Endodermal cell (in vitro differentiated cells): ENCODE results near the gene CHN1. TPM values are rescaled to one million over a fixed set of nuclear protein-coding genes. Genes with fewer than 3 reads are reported as not detected.

Experiments
- DNase-seq: peaks from one replicate; pipeline ENCODE4 v3.0.0-alpha.2; 2017
- H3K27ac ChIP-seq: 2 replicates; pipeline ENCODE4 v1.5.1; 2013; ENCODE audit warnings: mild to moderate bottlenecking, low read depth, low read length, moderate library complexity
- H3K27me3 ChIP-seq: 2 replicates; pipeline ENCODE4 v1.6.1; 2013; ENCODE audit warnings: mild to moderate bottlenecking, low read length, moderate library complexity; ENCODE audit not compliant: insufficient read depth, control insufficient read depth, poor library complexity, severe bottlenecking
- H3K36me3 ChIP-seq: 2 replicates; pipeline ENCODE4 v1.7.0; 2013; ENCODE audit warnings: mild to moderate bottlenecking, low read length, moderate library complexity; ENCODE audit not compliant: control insufficient read depth, insufficient read depth
- H3K4me1 ChIP-seq: one replicate; pipeline ENCODE4 v1.7.0; 2013; ENCODE audit warnings: low read length; ENCODE audit not compliant: control insufficient read depth, insufficient read depth
- H3K4me3 ChIP-seq: 2 replicates; pipeline ENCODE4 v1.5.1; 2013; ENCODE audit warnings: mild to moderate bottlenecking, low read length, moderate library complexity
- H3K9ac ChIP-seq: 2 replicates; pipeline ENCODE4 v1.6.1; 2013; ENCODE audit warnings: mild to moderate bottlenecking, low read length, moderate library complexity; ENCODE audit not compliant: poor library complexity, severe bottlenecking; ENCODE audit errors: extremely low read depth
- H3K9me3 ChIP-seq: 2 replicates; pipeline ENCODE4 v1.6.1; 2013; ENCODE audit warnings: mild to moderate bottlenecking, low read length, moderate library complexity; ENCODE audit not compliant: control insufficient read depth
- H3K27ac Mint-ChIP-seq: 2 replicates; pipeline ENCODE4 v1.8.0; 2020; ENCODE audit warnings: mixed read lengths
- H3K27me3 Mint-ChIP-seq: 2 replicates; pipeline ENCODE4 v1.8.0; 2021; ENCODE audit warnings: mild to moderate bottlenecking, mixed read lengths; ENCODE audit not compliant: insufficient read depth
- H3K36me3 Mint-ChIP-seq: 2 replicates; pipeline ENCODE4 v1.8.0; 2020; ENCODE audit warnings: low read depth, mixed read lengths
- H3K4me1 Mint-ChIP-seq: 2 replicates; pipeline ENCODE4 v1.8.0; 2020; ENCODE audit warnings: mixed read lengths
- H3K4me3 Mint-ChIP-seq: 2 replicates; pipeline ENCODE4 v1.8.0; 2020; ENCODE audit warnings: mild to moderate bottlenecking, moderate library complexity, mixed read lengths
- H3K9me3 Mint-ChIP-seq: 2 replicates; pipeline ENCODE4 v1.8.0; 2020; ENCODE audit warnings: mild to moderate bottlenecking, mixed read lengths
- WGBS, 2 experiments: methylation state at CpG; one replicate each; pipeline versions ENCODE4 v1.1.5 to v1.1.7; 2013; ENCODE audit warnings: missing lambda C conversion rate in 2 of 2, mixed read lengths in 1 of 2; ENCODE audit not compliant: insufficient coverage in 1 of 2, insufficient read length in 1 of 2; 5-methylcytosine and 5-hydroxymethylcytosine counted together
- total RNA-seq, 2 donors: library from RNA; stranded (reverse); fragmentation: NEBNext Ultra II Directional in 1 of 2; extraction: Animal tissue kit (Norgen Biotek cat#: 25700) in 1 of 2; gene quantifications; 2 replicates in 1 of 2; 3 replicates in 1 of 2; pipeline ENCODE4 v1.2.1, GENCODE V29; 2021
- TF ChIP-seq, protein P1 (sequence below): fragments of 200-600 bp; sonication (generic); conservative IDR thresholded peaks from 2 replicates; pipeline ENCODE4 v1.5.0; 2021; ENCODE audit warnings: antibody characterized with exemption, mild to moderate bottlenecking

The CHN1 gene
- total RNA-seq, 2 donors from 2014 or later, result 24.3 to 28.8 TPM

DNA sequence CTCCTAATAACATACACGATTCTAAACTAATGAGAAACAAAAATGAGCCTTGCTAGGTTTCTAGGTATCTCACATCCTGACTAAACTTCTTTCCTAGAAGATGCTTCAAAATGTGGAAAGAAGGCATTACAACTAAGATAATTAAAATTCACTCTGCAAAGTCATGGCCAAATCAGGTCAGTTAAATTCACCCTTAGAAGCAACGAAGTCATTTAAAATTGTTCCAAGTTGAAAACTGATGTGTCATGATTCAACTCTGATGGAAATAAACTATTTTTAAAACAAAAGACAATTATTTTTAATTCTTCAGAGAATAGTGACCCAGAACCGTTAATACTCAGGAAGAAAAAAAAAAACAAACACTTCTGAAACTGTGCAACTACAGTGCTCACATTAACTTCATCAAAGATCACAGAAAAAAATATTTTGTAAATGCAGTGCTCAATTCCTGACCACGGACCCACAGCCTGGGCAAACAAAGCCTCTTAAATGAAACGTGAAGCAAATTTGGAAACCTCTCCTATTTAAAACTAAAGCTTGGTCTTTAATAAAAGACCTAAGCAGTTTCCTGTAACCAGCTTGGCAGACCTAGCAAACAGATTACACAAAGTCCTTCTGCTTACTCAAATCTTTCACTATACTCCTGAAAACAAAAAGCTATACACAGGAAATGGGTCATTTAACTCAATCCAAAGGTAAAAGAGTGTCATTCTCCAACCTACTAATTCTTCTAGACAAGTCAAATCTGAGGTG lies 39.0 kb downstream of the CHN1 start:
- Histone ChIP-seq H3K27ac (peak overlapping the region; percentile 75), H3K9me3 (no peaks in the 10 kb centered on the region), H3K27me3 (no peaks in the 10 kb centered on the region), H3K36me3 (no peaks in the 10 kb centered on the region), H3K4me1 (peaks cover 4% of the 10 kb centered on the region), H3K9ac (peak overlapping the region; percentile 18), H3K4me3 (no peak overlapping the region)
- peaks cover 36% of the 10 kb centered on the region for H3K4me1 Mint-ChIP-seq
- H3K4me3 Mint-ChIP-seq, result no peak overlapping the region
- no peaks in the 10 kb centered on the region for H3K9me3 Mint-ChIP-seq
- peak overlapping the region; percentile 90 for H3K27ac Mint-ChIP-seq
- TF ChIP-seq, protein P1, sequence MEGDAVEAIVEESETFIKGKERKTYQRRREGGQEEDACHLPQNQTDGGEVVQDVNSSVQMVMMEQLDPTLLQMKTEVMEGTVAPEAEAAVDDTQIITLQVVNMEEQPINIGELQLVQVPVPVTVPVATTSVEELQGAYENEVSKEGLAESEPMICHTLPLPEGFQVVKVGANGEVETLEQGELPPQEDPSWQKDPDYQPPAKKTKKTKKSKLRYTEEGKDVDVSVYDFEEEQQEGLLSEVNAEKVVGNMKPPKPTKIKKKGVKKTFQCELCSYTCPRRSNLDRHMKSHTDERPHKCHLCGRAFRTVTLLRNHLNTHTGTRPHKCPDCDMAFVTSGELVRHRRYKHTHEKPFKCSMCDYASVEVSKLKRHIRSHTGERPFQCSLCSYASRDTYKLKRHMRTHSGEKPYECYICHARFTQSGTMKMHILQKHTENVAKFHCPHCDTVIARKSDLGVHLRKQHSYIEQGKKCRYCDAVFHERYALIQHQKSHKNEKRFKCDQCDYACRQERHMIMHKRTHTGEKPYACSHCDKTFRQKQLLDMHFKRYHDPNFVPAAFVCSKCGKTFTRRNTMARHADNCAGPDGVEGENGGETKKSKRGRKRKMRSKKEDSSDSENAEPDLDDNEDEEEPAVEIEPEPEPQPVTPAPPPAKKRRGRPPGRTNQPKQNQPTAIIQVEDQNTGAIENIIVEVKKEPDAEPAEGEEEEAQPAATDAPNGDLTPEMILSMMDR, result no peak
- no peaks in the 10 kb centered on the region for H3K27me3 Mint-ChIP-seq
- DNase-seq, result no peak
- no peaks in the 10 kb centered on the region for H3K36me3 Mint-ChIP-seq
- 29 to 46% methylated on average over 4 to 5 of the region's 5 CpGs for WGBS, 2 experiments

DNA sequence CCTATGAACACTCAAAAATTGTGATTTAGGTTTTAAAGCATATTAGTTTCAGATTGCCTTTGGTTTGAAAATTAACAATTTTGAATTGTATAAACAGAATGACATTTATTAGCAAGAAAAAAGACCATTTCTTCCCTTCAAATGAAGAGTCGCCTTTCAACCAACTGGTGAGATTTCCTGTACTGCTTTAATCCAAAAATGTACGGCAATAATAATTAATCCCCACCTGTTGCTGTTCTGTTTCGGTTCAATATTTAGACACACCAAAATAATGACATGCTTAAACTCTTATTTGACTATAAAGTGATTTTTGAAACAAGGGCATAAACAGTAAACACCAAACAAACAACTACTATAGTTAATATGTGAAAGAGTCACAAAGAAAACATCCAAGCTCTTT lies 39.6 kb downstream of the CHN1 start:
- no peaks in the 10 kb centered on the region for H3K27me3 ChIP-seq
- Mint-ChIP-seq H3K27me3 (no peaks in the 10 kb centered on the region), H3K4me3 (no peak overlapping the region), H3K36me3 (no peaks in the 10 kb centered on the region), H3K27ac (peak overlapping the region; percentile 90), H3K4me1 (peaks cover 36% of the 10 kb centered on the region), H3K9me3 (no peaks in the 10 kb centered on the region)
- H3K4me3 ChIP-seq, result no peak overlapping the region
- 69 to 86% methylated on average over 2 to 3 of the region's 3 CpGs for WGBS, 2 experiments
- H3K36me3 ChIP-seq, result no peaks in the 10 kb centered on the region
- DNase-seq, result no peak
- no peaks in the 10 kb centered on the region for H3K9me3 ChIP-seq
- H3K27ac ChIP-seq, result peak overlapping the region; percentile 30
- peaks cover 4% of the 10 kb centered on the region for H3K4me1 ChIP-seq
- TF ChIP-seq, protein P1, result no peak
- no peak overlapping the region for H3K9ac ChIP-seq

- H3K27ac Mint-ChIP-seq, result peak overlapping the region; percentile 85
Measured at GRCh38 chr2:174964404-174964803, 40.8 kb downstream of the CHN1 start.

More at GRCh38 chr2:174964404-174964803, 40.8 kb downstream of the CHN1 start:
- Histone ChIP-seq H3K9ac (no peak overlapping the region), H3K36me3 (no peaks in the 10 kb centered on the region), H3K9me3 (no peaks in the 10 kb centered on the region), H3K27me3 (no peaks in the 10 kb centered on the region), H3K27ac (peak overlapping the region; percentile 62), H3K4me3 (no peak overlapping the region), H3K4me1 (peaks cover 4% of the 10 kb centered on the region)
- no peak for DNase-seq
- Mint-ChIP-seq H3K4me3 (no peak overlapping the region), H3K4me1 (peaks cover 41% of the 10 kb centered on the region), H3K36me3 (no peaks in the 10 kb centered on the region), H3K9me3 (no peaks in the 10 kb centered on the region), H3K27me3 (no peaks in the 10 kb centered on the region)
- TF ChIP-seq, protein P1, result no peak
- 0 to 51% methylated on average over 1 to 2 of the region's 2 CpGs for WGBS, 2 experiments
